ENCODE measurements around the gene CACNA1G.

GRCh38 chr17:50661348-50661747 lies 100.8 kb downstream of the CACNA1G start:
- TF ChIP-seq CTCF (IDR thresholded peaks at IDR 0.05) (no peak), POLR2AphosphoS5 (IDR thresholded peaks at IDR 0.05) (no peak), POLR2A (IDR thresholded peaks at IDR 0.05) (no peak)

All from breast epithelium (tissue), 3 donors.